Stimulated activated CD8-positive, alpha-beta memory T cell treated with anti-CD3 and anti-CD28 coated beads, Interleukin-7, amount 100 ng/mL, for 4 hours (primary cell): ENCODE results near the gene METTL25.
"Not testable (repeated sequence)": the region's sequence is repeated elsewhere in the genome, so short reads cannot be mapped to it uniquely, and the experiment has no call there.

ENCODE experiments used
- DNase-seq, 2 donors: peaks; one replicate each; pipeline ENCODE4 v3.0.0-alpha.2; 2020; ENCODE audit warnings: low read depth in 2 of 2

The METTL25 gene

DNA sequence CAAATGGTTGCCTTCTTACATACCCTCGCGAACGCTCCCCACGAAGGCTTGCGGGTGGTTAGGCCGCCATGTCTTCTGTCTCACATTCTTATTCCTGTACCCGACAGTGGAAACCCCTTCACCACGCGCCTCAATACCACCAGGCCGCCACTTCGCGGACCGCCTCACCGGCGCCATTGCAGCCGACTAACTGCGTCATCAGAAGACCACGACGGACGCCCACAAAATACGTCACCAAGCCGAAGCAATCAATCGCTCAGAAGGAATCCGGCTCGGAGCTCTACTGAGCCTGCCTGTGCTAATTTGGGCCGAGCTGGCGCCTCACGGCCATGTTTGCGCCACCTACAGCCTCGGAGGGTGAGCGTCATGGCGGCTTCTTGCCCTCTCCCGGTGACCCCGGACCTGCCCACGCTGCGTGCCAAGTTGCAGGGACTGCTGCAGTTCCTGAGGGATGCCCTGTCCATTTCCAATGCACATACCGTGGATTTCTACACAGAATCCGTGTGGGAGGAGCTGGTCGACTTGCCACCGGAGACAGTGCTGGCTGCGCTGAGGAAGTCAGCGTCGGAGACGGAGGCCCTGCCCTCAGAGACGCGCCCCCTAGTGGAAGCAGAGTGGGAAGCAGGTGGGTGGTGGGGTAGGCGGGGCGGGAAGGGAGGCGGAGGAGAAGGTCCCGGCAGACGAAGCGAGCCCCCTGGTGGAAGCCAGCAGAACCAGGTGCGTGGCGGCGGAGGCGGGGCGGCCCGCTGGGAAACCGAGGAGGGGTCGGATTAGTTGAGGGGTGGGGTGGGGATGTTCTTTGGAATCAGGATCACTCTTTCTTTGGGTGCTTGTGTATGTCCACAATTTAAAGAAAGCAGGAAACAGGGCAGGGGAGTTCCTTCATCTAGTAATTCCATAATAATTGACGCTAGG, at the start of gene METTL25, which contains the start of gene CCDC59:
Gene METTL25, plus strand, starts transcription at position 330 of the 915 bp plus-strand sequence. Its CDS starts 37 bp downstream, at position 367.
Gene CCDC59, minus strand, starts transcription at position 188 of the 915 bp plus-strand sequence. Its CDS starts 11 bp downstream, at position 177.
- peak; percentile 93 to 95 for DNase-seq

GRCh38 chr12:82314406-82314892, 43.9 kb upstream of the METTL25 start:
- no peak for DNase-seq

GRCh38 chr12:82319276-82319675, 39.1 kb upstream of the METTL25 start:
- no peak for DNase-seq

DNA sequence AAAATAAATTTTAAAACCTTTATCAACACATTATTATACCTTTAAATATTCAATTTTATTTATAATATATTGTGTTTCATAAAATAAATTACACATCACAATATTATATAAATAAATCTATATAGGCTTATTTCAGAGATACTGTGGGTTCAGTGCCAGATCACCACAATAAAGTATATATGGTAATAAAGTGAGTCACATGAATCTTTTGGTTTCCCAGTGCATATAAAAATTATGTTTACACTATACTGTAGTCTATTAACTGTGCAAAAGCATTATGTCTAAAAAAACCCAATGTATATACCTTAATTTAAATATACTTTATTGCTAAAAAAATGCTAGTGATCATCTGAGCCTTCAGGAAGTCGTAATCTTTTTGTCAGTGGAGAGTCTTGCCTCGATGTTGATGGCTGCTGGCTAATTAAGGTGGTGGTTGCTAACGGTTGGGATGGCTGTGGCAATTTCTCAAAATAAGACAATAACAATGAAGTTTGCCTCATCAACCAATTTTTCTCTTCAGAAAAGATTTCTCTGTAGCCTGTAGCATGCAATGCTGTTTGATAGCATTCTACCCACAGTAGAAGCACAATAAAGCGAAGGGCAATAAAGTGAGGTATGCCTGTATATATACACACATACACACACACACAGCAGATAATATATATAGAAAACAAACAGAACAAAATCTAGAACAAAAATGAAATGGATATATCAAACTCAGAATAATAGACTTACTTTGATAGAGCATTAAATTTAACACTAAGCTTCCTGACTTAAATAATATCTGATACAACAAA, 32.6 kb upstream of the METTL25 start:
- DNase-seq, result no peak

DNA sequence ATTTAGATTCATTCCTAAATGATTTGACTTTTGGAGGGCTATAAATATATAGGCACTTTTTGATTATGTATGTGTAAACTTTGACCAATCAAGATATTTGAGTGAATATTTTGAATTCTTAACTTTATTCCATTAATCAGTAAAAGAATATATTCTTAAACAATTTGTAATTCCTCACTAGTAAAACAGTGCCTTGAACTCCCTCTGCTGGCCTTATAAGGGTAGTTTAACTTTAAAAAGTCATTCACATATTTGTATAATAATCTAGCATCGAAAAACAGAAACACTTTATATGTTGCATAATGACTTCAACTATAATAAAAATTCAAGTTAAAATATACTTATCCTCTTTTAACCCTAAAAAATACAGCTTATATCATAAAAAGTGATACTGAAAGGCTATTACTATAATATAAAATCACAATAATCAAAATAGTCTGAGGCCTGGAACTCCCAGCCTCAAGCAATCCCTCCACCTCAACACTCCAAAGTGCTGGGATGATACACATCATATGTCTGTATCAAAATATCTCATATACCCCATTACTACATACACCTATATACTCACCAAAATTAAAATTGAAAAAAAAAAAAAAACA, 31.3 kb upstream of the METTL25 start:
- DNase-seq, result no peak

DNA sequence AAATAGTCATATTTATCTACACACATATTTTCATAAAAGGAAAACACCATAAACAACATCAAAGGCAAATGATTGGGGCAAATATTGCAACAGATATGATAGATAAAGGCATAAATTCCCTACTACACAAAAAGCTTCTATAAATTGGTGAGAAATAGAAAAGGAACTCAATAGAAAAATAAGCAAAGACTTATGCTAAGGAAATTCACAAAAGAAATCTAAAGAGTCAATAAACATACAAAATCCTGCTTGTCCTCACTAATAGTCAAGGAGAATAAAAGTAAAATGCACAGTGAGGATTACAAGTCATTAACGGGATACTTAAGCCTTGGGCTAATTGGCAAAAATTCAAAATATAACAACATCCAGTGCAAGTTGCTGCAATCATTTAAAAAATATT, 30.5 kb upstream of the METTL25 start:
- no peak for DNase-seq

GRCh38 chr12:82329508-82329907, 28.8 kb upstream of the METTL25 start:
- no peak for DNase-seq

- DNase-seq, result no peak
These were observed 8.2 kb upstream of the METTL25 start for GRCh38 chr12:82350161-82350560.

DNA sequence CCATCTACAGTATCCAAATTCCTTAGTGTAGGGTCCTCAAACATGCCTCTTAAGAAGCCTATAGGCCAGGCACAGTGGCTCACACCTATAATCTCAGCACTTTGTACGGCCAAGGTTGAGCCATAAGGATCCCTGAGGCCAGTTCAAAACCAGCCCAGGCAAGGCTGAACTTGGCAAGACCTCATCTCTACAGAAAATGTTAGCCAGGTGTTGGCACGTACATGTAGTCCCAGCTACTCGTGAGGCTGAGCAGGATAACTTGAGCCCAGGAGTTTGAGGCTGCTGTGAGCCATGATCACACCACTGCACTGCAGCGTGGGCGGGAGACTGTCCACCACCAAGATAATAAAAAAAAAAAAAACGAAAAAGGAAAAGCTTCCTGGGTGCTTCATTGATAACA, 6.9 kb upstream of the METTL25 start:
- DNase-seq, result no peak

- DNase-seq, result no peak
These were observed 989 bp upstream of the METTL25 start for GRCh38 chr12:82357340-82357739.

DNA sequence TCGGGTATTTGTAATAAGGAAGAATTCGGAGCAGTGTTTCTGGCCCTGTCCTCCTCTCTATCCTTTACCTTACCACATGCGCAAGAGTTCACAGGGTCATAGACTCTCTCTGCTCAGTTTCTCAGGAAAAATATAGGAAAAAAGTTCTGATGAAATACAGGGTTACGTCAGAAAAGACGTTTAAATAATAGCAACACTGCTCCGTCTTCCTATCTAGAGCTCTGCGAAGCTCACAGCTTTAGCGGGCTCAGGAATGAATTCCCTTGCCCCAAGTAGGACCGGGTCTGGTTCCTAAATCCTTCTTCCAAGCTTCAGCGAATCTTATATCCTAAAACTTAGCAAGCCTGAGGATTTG, 507 bp upstream of the METTL25 start:
- DNase-seq, result no peak

- no peak for DNase-seq
These were observed 768 bp downstream of the METTL25 start for GRCh38 chr12:82359115-82359478.

DNA sequence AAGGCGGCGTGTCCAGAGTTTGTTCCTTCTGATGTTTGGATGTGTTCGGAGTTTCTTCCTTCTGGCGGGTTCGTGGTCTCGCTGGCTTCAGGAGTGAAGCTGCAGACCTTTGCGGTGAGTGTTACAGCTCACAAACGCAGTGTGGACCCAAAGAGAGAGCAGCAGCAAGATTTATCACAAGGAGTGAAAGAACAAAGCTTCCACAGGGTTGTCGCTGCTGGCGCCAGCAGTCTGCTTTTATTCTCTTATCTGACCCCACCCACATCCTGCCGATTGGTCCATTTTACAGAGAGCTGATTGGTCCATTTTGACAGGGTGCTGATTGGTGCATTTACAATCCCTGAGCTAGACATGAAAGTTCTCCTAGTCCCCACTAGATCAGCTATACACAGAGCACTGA, 2.5 kb downstream of the METTL25 start:
- DNase-seq, result not testable (repeated sequence)

GRCh38 chr12:82361461-82361915, 3.2 kb downstream of the METTL25 start:
- no peak for DNase-seq

DNA sequence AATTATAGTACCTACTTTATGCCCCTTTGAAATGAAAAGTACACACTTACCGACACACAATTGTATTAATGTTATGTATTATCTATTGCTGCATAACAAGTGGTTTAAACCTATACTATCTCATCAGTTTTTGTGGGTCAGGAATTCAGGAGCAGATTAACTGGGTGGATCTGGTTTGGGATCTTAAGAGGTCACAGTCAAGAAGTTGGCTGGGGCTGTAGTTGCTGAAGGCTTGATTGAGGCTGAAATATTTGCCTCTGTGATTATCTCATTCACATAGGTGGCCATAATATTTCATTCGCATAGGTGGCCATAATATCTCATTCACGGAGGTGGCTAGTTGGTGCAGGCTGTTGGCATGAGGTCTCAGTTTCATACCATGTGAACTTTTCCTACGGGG, 5.7 kb downstream of the METTL25 start:
- DNase-seq, result no peak

DNA sequence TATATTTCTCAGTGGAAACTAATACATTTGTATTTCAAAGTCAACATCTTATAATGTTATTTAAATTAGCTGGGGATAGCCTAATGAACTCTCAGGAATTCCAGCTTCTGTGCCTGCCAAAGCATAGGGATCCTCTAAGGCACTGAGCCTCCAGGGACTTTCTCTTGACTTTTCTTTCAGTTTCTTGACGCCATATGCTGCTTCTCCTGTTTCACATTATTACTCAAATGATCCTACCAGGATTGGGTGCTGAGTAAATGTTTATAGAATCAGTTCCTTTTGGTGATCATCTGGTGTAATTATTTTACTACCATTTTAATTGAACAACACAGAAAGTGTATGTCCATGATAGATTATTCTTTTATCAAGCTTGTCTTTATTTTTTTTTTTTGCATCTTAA, 7.9 kb downstream of the METTL25 start:
- DNase-seq, result no peak

DNA sequence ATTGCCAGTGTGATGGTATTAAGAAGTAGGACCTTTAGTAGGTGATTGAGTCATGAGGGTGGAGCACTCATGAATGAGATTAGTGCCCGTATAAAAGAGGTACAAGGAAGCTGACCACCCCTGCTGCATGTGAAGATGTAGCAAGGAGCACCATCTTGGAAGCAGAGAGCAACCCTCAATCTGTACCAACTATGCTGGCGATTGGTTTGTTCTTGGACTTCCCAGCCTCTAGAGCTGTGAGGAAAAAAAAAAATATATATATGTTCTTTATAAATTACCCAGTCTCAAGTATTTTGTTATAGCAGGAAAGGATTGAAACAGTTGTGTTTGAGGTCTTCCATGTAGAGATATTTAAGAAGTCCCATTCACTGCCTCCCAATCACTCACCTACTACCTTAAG, 16.9 kb downstream of the METTL25 start:
- DNase-seq, result no peak

DNA sequence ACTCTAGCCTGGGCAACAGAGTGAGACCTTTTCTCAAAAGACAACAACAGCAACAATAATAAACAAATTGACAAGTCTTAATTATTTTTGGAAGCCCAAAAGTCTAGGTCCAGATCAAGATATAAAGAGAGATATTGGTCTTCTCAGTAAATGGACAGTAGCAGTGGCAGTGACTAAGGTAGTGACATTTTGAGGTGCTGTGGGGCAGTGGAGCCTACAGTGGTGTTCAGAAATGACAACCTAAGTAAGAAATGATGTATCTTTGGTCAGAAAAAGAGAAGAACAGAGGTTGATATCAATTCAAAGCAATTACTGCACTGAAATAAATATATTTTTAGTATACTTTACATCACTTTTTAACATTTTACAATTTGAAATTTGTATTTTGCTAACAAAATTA, 20.7 kb downstream of the METTL25 start:
- no peak for DNase-seq

DNA sequence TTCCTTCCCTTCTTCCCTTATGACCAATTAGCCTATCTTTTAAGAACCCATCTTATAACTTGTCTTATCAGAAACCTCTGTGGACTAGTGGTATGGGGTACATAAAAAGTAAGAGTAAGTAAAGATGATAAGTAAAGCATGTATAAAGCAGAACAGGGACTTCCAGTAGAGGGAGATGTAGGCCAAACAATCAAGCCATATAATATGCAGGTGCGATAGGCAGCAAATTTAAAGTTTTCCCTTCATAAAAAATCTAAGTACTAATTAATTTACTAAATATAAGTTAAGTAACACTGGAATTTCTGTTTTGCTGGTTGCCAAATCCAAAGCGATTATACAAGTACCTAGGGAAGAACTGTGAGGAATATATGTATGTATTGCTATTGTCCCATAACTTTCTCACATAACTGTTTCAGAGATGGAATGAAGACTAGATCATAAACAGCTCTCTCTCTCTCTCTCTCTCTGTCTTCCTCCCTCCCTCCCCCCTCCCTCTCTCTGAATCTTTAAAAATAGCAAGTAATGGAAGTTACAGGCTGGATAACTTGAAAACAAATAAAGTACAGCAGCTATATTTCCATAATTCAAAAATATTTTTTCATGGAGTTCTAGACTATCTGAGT, 25.7 kb downstream of the METTL25 start:
- DNase-seq, result no peak

DNA sequence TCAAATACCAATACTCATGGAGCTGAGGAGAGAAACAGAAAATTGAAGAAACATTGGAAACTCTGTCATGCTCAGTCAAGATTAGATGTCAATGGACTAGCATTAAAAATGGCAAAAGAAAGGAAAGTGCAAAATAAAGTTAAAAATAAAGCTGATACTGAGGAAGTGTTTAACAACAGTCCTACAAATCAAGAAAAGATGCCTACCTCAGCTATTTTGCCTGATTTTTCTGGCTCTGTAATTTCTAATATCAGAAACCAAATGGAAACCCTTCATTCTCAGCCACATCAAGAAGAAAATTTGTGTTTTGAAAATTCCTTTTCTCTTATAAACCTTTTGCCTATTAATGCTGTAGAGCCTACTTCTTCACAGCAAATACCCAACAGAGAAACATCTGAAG, 40.5 kb downstream of the METTL25 start:
- DNase-seq, result no peak

DNA sequence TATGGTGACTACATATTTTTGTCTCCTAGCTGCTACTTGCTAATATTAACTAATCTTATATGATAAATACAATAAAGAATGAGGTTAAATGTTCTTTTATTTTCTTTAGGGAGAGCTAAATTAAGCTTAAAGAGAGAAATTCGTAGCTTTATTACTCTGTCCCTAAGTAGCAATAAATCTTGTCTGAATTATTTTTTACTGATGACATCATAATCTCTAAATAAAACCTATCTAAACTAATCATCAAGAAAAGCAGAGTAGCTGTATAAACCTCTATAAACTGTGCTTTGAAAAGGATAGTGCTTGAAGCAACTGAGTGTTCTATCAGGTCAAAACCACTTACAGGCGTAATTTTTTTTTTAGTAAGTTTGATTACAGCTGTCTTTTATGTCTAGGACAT, 42.5 kb downstream of the METTL25 start:
- no peak for DNase-seq

DNA sequence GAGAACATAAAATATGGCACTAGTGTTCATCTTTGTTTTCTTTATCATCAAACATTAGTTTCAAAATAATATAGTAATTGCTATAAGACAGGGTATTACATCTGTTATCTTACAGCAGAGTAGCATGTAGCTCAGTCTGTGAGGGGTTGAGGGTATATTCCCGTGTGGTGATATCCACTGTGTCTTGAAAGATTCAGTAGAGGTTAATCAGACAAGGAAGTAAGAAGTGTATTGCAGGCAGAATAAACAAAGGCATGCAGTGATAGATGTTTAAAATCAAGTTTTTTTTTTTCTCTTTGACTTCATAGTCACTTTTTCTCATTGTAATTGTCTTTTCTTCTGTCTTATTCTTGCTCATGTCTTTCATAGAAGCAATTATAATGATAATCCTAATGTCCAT, 48.3 kb downstream of the METTL25 start:
- no peak for DNase-seq
